Stimulated activated CD8-positive, alpha-beta memory T cell treated with anti-CD3 and anti-CD28 coated beads, Interleukin-2, amount 100 ng/mL, for 1 hour (primary cell): Measurements from ENCODE around the gene EFS.
"Not testable (repeated sequence)": the region's sequence is repeated elsewhere in the genome, so short reads cannot be mapped to it uniquely, and the experiment has no call there.

Source experiments
- DNase-seq, 2 donors: peaks; one replicate each; pipeline ENCODE4 v3.0.0-alpha.2; 2020; ENCODE audit warnings: low read depth in 2 of 2

EFS gene

GRCh38 chr14:23399591-23399990 lies 34.6 kb upstream of the EFS start:
- DNase-seq: no peak

- no peak for DNase-seq
These were observed 34.2 kb upstream of the EFS start for GRCh38 chr14:23399136-23399535.

DNA sequence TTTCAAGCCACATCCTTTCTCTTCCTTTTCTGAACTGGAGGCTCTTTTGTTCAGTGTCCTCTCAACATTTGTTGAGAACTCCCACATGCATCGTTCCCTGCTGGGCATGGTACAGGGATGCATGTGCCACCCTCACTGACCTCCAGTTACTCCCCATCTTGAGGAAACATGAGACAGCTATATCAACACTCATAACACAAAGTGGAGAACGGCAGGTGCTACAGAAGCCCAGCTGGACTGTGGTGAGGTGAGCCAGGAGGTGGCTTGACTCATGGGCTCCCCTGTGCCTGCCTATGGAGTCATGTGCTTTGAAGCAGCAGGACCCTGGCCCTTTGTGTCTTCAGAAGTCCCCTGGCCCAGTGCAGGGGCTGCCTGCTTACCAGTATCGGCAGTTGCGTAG lies 33.4 kb upstream of the EFS start:
- DNase-seq: no peak

DNA sequence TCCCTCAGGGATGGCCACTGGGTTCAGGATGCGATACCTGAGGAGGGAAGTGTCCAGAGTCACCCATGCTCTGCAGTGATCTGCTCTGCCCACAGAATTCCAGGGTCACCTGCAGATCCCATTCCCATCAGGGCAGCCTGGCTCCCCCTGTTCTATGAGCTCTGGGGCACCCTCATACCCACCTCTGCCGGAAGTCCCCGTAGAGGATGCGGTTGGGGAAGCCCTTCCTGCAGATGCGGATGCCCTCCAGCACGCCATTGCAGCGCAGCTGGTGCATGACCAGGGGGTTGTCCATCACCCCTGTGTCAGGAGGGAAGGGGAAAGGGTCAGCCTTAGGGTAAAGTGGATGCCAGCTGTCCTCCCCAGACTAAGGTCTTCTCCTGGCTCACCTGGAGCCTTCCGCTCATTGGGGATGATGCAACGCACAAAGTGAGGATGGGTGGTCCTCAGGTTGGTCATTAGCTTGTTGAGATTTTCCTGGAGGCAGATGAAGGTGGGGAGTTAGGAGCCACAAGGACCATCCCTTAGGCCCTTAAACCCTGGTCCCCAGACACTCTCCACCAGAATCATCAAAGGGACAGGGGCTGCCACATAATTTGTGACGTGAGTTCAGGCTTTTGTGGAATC lies 31.9 kb upstream of the EFS start:
- no peak for DNase-seq

GRCh38 chr14:23396126-23396525 lies 31.2 kb upstream of the EFS start:
- DNase-seq: no peak

GRCh38 chr14:23392613-23393012 lies 27.6 kb upstream of the EFS start:
- DNase-seq: no peak

- not testable (repeated sequence) for DNase-seq
These were observed 24.9 kb upstream of the EFS start for GRCh38 chr14:23389871-23390270.

DNA sequence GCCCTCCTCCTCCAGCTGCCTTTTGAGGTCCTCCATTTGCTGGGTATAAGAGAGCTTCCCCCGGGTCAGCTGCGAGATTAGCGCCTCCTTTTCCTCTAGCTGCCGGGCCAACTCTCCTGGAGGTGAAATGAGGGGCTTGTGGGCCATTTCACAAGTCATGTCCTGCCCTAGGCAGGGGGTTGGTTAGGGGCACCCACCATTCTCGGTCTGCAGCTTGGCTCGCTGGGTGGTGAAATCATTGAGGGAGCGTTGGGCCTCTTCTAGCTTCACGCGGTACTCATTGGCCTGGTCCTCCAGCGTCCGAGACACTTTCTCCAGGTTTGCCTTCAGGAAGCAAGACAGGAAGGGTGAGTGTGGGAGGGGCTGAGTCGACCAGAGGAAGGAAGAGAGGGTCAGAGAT lies 24.4 kb upstream of the EFS start:
- no peak for DNase-seq

DNA sequence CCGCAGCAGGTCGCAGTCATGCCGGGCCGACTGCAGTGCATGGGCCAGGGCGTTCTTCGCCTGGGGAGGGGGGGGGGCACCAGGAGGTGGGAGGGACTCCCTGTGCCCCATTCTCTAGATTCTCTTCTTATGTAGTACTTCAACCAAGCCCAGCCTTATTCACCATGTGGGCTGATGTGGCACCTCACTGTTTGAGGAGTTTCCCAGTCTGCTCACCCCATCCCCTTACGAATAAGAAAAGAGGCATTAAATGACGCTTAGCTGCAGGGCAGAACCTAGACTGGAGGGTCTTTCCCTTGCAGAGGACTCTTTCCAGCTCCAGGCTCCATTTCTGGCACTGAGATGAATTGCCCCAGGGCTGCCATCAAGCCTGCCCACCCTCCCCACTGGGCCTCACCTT lies 24.0 kb upstream of the EFS start:
- no peak for DNase-seq

- DNase-seq: no peak
These were observed 23.2 kb upstream of the EFS start for GRCh38 chr14:23387916-23388882.

- DNase-seq: no peak
These were observed 22.0 kb upstream of the EFS start for GRCh38 chr14:23386999-23387398.

DNA sequence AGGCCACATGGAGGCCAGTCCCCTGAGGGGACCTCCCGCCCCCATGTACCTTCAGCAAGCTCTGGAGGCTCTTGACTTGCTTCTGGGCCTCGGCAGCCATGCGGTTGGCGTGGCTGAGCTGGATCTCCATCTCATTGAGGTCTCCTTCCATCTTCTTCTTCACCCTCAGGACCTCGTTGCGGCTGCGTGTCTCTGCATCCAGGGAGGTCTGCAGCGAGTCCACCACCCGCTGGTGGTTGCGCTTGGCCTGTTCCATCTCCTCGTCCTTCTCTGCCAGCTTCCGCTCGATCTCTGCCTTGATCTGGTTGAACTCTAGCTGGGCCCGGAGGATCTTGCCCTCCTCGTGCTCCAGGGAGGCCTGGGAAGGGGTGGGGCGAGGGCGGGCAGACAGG lies 21.3 kb upstream of the EFS start:
- not testable (repeated sequence) for DNase-seq

- no peak for DNase-seq
These were observed 20.8 kb upstream of the EFS start for GRCh38 chr14:23385642-23386265.

DNA sequence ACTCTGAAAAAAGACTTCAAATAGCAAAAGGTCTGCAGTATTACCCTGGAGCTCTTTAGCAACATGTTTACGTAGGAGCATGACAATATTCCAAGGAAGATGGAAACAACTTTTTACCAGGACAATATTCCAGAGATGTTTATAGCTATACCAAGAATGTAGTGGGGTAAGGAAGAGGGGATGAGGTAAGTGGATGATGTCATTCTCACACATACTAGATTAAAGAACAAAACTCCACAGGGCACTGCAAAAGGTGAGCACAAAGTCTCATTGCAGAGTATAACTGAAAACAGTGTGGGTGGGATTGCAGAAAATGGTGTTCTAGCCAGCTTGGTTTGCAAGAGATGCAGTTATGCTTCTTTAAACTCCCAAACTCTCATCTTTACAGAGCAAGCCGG lies 20.3 kb upstream of the EFS start:
- no peak for DNase-seq

- DNase-seq: no peak
These were observed 19.6 kb upstream of the EFS start for GRCh38 chr14:23384364-23385080.

GRCh38 chr14:23382731-23383440 lies 17.9 kb upstream of the EFS start:
- no peak for DNase-seq

- DNase-seq: no peak
These were observed 17.3 kb upstream of the EFS start for GRCh38 chr14:23382276-23382675.

- DNase-seq: no peak
These were observed 16.9 kb upstream of the EFS start for GRCh38 chr14:23381871-23382270.

DNA sequence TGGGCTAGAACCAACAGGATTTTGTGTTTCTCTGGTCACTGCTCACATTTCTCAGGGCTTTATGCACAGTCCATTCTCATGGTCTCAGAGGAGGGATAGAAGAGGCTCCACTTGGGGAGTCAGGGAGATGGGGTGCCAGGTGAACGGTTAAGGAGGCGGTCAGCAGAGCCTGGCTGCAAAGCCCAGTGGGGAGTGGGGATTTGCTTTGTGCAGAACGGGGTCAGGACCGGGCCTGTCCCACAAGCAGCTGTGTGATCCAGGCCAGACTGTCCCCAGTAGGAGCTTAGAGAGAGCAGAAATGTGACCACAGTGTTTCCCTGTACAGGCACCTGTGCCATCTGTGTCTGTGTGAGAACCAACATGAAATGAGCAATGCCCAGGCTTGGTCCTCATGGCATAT lies 16.0 kb upstream of the EFS start:
- DNase-seq: no peak

- DNase-seq: no peak
These were observed 15.4 kb upstream of the EFS start for GRCh38 chr14:23380197-23380914.
